Ramos (cell line): ENCODE results near the gene AMY2B.
"Not testable (repeated sequence)": the region's sequence is repeated elsewhere in the genome, so short reads cannot be mapped to it uniquely, and the experiment has no call there.

ENCODE experiments used
- in situ Hi-C: fragments of 300-500 bp; cut with MboI; formaldehyde crosslinking; loops from one replicate; pipeline ENCODE4 v1.14.3; 2022; ENCODE audit warnings: low sequenced_read_pairs; ENCODE audit not compliant: unreplicated experiment

Gene AMY2B

DNA sequence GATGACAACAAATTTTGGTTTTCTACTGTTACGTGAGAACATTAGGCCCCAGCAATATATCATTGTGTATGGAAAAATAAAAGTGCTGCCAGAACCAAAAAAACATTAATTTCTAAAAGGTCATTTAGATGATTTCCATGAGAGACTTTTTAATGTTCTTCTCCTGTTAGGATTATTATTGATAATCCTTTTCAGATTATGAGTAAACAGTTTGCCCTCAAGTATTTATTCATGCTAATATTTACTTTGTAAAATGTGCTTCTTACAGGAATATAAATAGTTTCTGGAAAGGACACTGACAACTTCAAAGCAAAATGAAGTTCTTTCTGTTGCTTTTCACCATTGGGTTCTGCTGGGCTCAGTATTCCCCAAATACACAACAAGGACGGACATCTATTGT is at the start of gene AMY2B:
AMY2B (plus strand) TSS at position 301 of the 400 bp plus-strand sequence; CDS start at position 315, 14 bp downstream.
- in situ Hi-C loops: not testable (repeated sequence)

DNA sequence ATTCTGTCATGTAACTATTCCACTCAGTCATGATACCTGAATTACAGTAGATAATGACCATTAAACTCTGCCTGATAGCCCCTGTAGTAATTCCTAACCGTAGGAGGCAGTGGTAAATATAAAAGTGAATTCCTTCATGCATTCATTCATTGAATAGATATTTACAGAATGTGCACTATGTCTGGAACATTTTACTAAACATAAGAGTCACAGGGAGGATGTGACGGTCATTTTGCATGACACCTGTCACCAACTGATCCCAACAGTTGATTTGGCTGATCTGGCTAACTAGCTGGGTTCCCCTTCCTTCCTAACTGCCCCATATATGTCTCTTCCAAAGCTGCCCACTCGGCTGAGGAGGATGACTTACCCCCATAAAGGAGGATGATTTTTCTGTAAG is 48.0 kb upstream of the AMY2B start:
- in situ Hi-C loops: no loop called here

DNA sequence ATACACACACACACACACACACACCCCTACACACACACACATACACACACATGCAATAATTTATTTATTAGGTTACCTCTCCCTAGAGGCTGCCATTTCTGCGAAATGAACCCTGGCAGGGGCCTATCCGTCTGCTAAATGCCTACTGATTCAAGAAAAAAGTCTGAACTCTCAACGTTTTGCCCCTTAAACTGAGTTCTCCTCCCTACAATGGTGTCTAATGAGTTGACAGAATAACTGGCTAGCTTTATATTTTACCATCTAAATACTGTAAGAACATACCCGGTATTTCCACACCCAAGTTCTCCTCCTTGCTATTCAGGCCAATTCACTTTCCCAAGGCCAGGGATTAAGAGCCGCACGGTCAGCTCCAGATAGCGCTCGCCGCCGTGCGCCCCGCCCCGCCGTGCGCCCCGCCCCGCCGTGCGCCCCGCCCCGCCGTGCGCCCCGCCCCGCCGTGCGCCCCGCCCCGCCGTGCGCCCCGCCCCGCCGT is 46.2 kb upstream of the AMY2B start:
- in situ Hi-C loops: no loop called here

DNA sequence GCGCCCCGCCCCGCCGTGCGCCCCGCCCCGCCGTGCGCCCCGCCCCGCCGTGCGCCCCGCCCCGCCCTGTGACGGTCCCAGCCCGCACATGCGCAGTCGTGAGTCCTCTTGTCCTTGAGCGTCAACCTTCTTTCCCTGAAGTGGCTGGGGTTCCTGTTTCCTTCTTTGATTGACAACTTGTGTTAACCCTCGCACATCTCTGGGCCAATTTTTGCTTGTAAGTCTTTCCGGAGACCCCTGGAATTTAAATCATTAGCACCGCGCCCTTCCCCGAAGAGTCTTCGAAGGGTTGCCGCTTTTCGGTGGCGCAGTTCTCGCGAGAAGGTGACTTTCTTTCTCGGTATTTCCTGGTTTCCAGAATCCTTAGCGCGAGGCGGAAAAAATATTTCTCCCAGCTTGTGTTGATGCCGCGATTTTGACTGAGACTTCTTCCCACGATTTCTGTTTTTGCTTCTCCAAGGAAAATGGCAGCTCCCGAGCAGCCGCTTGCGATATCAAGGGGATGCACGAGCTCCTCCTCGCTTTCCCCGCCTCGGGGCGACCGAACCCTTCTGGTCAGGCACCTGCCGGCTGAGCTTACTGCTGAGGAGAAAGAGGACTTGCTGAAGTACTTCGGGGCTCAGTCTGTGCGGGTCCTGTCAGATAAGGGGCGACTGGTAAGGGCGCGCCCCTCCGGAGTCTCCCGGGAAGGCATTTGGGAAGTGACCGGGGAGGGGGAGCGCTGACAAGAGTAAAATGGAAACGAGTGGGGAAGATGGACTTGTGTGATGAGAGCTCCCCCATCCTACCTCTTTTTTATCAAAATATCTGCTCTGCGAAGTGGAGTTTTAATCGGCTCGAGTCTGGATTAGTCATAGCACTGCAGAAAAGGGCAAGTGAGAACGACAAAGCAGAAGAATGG is 45.5 kb upstream of the AMY2B start, which contains the start of gene RNPC3:
RNPC3 (plus strand) TSS at position 93 of the 901 bp plus-strand sequence; CDS start at position 465, 372 bp downstream.
- in situ Hi-C loops: no loop called here

DNA sequence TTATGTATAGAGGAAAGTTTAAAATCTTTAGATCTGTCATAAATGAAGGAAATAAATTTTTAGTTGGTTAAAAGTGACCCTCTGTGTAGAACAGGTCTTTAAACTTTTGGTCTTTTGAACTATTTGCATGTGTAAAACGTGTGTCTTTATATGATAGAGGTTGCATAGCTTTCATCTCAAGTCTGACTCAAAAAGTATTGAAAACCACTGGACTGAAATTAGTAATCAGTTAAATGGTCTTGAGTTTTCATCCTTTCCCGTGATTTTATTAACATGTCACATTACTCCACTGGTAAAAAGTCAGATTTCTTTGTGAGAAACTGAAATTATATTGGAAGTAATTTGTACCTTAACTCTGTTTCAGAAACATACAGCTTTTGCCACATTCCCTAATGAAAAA is 44.1 kb upstream of the AMY2B start:
- in situ Hi-C loops: no loop called here

DNA sequence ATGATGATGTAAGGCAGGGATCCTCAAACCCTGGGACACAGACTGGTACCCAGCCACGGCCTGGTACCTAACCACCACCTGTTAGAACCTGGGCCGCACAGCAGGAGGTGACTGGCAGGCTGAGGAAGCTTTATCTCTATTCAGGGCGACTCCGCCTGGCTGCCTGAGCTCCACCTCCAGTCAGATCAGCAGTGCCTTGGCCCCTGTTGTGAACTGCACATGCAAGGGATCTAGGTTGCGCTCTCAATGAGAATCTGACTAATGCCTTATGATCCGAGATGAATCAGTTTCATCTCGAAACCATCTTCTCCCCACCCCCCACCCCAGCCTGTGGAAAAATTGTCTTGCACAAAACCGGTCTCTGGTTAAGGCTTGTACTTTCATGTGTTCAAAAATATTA is 41.6 kb upstream of the AMY2B start:
- in situ Hi-C loops: no loop called here

DNA sequence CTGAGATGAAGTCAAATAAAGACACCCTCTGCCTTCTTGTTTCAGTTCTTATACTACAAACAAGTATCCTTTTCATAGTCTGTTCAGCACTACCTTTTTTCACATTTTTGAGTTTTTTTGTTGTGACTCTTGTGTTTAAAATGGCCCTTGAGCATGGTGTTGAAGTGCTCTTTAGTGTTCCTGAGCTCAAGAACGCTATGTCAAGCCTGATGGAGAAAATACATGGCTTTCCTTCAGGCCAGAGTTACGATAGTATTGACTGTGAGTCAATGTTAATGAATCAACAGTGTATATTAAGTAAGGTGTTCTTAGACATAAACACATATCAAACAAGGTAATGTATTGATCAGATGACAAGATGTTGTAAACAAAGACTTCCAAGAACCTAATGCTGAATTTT is 33.2 kb upstream of the AMY2B start:
- in situ Hi-C loops: no loop called here

DNA sequence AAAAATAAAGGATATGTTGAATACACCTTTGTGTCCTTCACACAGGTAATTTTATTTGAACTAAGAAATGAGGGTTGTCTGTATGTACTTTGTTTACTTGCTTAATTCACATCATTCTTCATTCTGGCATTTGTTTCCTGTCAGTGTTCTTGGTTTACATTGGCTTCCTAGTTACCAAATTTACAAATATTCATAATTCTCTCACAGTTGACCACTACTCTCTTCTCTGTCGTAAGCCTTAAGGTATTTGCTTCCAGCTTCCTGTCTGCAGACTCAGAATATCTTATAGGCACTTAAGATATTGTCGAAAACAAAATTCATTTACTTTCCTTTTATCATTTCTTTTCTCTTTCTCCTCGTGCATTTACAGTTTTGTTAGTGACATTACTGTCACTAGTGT is 30.0 kb upstream of the AMY2B start:
- in situ Hi-C loops: no loop called here

DNA sequence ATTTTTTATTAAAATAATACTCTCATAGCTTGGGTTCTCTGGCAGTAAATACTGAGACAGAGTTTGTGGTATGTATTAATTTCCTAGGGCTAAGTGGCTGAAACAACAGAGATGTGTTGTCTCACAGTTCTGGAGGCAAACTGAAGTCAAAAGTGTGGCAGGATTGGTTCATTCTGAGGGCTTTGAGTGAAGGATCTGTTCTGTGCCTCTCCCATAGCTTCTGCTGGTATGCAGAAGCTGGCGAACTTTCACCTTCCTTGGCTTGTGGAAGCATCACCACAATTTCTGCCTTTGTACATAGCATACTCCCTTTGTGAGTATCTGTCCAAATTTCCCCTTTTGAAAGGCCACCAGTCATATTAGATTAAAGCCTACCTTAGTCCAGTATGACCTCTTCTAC is 24.9 kb upstream of the AMY2B start:
- in situ Hi-C loops: no loop called here

DNA sequence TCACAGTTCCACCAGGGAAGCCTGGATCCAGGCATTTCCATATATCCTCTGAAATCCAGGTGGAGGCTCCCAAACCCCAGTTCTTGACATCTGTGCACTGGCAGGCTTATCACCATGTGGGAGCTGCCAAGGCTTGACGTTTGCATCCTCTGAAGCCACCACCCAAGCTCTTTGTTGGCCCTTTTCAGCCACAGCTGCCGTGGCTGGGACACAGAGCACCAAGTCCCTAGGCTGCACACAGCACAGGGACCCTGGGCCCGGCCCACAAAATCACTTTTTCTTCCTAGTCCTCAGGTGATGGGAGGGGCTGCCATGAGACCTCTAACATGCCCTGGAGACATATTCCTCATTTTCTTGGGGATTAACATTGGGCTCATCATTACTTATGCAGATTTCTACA is 23.5 kb upstream of the AMY2B start:
- in situ Hi-C loops: no loop called here

DNA sequence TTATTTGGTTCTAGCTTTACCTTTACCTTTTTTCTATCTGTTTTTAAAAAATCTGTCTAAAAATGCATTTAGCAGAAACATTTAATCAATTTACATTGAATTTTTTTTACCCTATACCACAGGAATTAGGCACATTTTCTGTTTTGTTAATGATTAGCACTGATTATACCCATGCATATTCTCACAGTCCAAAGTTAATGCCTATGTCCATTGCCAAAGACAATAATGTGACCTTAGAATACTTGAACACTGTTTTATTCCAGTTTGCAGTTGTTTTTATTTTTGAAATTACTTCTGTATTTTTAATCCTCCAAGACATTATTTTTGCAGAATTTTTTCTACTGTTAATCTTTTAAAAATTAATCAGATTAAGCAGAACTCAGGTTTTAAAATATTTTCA is 11.0 kb upstream of the AMY2B start:
- in situ Hi-C loops: no loop called here

DNA sequence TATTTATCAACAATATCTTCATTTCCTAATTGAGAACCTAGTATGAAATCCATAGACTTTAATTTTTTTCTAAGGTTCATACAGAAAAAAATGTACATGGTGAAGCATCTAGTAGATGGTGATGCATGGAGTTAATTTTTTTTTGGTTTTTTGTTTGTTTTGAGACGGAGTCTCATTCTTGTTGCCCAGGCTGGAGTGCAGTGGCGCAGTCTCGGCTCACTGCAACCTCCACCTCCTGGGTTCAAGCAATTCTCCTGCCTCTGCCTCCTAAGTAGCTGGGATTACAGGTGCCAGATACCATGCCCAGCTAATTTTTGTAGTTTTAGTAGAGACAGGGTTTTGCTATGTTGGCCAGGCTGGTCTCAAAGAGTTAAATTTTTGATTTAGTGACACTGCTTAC is 10.3 kb upstream of the AMY2B start:
- in situ Hi-C loops: not testable (repeated sequence)

DNA sequence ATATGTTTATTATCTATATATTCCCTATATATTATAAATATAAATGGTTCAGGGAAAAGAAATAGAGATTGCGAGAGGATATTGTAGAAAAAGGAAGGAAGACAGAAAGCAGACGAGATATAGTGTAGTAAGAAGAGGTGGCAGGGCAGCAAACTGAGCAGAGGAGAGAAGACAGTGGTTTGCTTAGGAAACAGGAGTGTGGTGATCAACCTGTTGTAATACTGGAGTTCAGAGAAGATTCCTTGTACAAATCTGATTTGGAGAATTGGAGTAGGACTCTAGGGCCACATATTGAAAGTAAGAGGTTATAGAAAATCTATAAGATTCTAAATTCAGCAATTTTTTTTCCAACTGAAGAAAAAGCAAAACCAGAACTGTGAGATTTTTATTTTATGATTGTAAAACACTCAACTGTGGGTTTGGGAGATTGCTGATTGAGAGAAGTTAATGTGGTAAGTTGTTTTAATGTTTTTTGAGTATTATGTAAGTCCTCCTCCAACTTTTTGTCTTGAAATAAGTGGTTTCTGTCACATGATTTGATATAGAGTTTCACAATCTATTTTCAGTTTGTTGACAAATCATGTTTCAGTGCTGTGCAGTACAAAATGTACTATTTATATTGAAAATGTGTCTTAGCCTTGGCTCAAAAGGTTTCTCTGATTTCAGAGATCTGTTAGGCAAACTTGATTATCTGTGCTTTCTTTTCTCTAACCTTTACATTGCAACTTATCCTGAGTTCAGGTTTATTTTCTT is 9.6 kb upstream of the AMY2B start:
- in situ Hi-C loops: no loop called here

DNA sequence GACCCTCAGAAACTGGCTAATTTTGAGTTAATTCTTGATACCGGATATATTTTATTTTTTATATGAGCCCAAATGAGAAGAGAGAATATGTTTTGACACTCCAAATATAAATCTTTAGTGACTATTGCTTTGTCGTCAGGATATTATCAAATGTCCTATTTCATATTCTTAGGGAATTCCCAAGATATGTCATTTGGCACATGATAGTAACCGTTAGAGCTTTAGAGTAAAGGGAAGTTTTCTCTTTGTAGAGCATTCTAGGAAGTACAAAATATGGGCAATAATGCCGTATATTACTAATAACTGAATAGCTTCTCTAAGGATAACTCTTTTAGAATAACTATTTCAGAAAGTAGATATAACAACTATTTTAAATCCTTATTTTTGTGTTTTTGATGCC is 8.3 kb upstream of the AMY2B start:
- in situ Hi-C loops: no loop called here

DNA sequence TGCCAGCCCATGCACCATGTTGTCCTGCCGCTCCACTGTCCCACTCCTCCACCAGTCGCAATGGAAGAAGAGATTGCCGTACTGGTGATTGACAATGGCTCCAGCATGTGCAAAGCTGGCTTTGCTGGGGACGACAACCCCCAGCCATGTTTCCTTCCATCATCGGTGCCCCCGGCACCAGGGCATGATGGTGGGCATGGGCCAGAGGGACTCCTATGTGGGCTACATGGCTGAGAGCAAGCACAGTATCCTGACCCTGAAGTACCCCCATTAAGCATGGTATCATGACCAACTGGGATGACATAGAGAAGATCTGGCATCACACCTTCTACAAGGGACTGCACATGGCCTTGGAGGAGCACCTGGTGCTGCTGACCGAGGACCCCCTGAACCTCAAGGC is 1.9 kb upstream of the AMY2B start:
- in situ Hi-C loops: no loop called here

DNA sequence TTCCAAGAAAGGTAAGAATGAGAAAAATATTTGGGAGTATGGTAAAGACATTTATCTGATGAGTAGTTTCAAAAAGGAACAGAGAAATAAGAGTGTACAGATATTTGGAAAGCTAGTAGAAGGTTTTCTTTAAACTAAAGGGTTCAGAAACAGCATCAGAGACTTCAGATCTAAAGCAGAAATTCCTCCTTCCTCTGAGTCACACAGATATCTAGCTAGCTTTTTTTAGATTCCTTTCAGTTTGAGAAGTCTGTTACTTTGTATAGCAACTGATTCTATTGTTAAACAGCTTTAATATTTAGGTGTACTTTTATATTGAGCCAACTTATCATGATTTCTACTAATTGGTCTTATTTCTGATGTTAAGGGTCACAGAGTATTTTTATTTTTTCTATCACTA is 4.7 kb downstream of the AMY2B start:
- in situ Hi-C loops: no loop called here

DNA sequence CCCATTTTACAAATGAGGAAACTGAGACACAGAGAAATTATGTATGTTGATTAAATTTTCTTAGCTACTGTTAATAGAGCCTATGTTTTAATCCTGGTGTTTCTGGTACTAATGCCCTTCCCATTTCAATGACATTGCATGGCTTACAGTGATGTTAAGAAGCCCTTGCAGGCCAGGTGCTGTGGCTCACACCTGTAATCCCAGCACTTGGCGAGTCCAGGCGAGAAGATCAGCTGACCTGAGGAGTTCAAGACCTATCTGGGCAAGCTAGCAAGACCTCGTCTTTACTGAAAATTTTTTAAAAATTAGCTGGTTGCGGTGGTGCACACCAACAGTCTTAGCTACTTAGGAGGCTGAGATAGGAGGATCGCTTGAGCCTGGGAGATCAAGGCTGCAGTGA is 5.4 kb downstream of the AMY2B start:
- in situ Hi-C loops: not testable (repeated sequence)

DNA sequence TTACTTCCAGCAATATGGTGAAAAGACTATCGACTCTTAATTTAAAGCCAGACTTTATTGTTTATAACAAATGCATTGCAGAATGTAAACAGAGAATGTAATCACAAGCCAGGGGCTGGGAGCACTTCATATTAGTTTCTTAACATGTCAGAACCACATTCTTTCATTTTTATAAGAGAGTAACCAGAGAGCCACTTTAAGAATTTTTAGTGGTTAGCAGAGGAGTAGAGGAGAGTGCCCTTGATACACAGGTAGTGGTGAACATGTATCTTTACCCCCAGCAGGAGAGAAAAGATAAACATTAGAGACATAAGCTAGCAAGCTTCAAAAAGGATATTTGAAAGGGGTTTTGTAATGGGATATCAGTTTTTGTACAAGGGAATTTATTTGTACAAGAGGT is 11.1 kb downstream of the AMY2B start:
- in situ Hi-C loops: no loop called here

DNA sequence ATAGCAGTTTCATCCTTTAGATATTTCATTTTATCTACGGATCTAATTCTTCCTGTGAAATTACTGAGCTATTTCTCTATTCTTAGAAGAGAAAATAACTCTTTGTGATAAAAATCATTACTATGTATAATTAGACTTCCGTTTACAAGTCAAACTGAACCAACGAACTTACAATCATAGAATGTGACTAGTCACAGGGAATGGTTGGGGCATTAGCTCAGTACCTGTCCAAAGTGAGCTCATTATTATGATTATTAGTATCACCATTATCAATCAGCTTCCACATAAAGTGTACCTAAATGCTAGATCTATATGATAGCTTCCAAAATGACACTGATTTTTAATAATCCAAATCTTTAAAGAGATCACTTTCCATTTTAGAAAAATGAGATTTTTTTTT is 12.5 kb downstream of the AMY2B start:
- in situ Hi-C loops: no loop called here

DNA sequence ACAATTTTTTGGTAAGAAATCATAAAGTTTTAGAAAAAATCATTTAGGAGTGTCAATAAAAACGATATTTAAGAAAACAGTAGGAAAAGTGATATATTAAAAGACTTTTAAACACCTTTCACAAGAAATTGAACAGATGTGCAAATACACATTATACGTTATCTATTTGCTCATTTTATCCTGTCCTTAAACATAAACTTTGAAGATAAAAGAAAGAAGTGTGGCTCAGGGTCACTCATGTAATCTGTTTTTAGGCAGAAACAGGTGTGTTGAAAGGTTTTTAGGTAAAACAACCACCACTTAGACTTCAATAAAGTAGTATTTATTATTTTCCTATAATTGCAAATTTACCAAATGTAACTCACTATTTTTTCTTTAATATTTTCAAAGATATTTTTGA is 13.1 kb downstream of the AMY2B start:
- in situ Hi-C loops: no loop called here

DNA sequence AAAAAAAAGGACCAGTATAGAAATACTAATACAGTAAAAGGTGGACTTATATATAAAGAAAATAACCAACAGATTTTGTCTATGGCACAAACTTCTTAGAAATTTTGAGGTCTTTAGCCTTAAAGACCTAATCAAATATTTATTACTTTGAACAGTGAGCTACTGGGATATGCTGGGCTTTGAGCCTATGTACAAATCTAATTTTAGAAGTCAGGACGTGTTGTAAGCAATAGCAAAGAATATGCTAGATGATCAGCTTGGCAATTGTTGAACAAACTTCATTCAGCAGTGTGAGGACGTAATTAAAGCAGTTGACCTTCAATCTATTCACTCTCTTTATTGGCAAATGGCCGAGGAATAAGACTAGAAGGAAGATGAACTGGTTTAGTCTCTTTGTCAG is 31.4 kb downstream of the AMY2B start:
- in situ Hi-C loops: not testable (repeated sequence)
